Stimulated activated CD4-positive, alpha-beta T cell treated with anti-CD3 and anti-CD28 coated beads, Interleukin-15, amount 100 ng/mL, for 1 hour (primary cell): ENCODE data around the gene SYCP3.

Experiments used
- DNase-seq, 2 donors: peaks; one replicate each; pipeline ENCODE4 v3.0.0-alpha.2; 2020; ENCODE audit warnings: low read depth in 1 of 2, low spot score in 1 of 2

Gene SYCP3

DNA sequence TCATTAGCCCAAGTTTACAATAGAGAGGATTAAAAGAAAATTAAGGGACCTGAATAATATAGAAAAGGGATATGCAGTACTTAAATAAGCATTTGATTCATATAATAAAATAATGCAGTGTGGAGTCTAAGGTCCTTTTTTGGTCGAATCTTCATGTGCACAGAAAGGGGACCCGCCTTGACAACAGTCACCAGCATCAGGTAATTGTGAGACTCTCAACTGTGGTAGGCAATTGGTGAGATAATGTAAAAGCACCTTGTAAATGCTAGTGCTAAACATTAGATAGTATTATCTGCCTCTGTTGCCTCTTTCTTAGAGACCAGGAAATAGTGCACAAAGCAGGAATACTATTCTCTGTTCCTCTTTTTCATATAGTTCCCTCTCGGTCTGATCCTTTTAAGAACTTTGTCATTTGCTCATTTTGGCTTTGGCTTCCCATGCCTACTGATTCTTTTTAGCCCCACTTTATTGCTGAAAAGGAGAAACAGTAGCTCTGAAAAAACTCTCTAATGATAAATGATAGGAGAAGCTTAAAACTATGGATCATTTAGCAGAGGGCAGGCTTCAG, 24.3 kb downstream of the SYCP3 start:
- DNase-seq: no peak

GRCh38 chr12:101713930-101714329, 25.3 kb downstream of the SYCP3 start:
- DNase-seq: no peak

- DNase-seq: no peak
Measured at GRCh38 chr12:101713059-101713682, 26.1 kb downstream of the SYCP3 start.

GRCh38 chr12:101710288-101710687, 29.0 kb downstream of the SYCP3 start:
- DNase-seq: no peak

GRCh38 chr12:101707131-101707782, 32.0 kb downstream of the SYCP3 start:
- no peak for DNase-seq

- no peak for DNase-seq
Measured at GRCh38 chr12:101706403-101706802, 32.9 kb downstream of the SYCP3 start.

GRCh38 chr12:101703487-101703886, 35.8 kb downstream of the SYCP3 start:
- no peak for DNase-seq

DNA sequence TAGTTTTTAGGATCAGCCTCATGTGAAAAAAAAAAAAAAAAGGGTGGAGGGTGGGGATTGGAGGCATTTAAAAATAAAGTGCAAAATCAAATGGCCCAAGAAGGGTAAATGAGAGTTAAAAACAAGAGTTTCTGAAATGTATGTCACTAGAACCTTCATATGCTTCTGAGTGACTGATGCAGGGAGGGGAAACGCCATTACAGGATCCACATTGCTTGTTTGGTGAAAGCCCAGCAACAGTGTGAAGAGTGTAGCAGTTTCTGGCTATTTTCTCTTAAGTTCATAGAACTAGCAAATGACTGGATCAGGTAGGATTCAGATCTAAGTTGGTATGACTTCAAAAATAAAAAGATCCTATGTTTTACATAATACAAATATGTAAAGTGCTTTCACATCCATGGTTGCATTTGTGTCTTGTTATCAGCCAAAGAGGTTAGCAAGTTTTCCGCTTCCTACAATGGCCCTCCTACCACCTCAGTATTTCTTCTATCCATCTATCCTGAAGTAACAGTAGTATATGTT, 38.9 kb downstream of the SYCP3 start:
- DNase-seq: no peak

DNA sequence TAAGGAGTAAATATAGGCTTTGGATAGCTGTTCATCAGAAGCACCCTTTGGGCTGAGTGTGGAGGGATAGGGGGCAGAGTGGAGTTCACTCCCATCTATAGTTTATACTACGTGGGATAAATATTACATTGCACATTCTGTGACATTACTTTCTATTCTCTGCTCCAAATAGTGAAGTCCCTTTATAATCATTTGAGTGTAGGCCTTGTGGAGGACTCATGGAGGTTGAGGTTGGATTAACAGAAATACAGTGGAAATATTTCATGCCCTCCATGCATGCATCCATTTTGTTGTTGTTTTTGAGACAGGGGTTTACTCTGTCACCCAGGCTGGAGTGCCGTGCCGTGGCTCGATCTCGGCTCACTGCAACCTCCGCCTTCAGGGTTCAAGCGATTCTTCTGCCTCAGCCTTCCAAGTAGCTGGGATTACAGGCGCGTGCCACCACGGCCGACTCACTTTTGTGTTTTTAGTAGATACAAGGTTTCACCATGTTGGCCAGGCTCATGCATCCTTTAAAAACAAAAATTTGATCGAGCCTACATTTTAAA, 40.4 kb downstream of the SYCP3 start:
- DNase-seq: no peak

- no peak for DNase-seq
Measured at GRCh38 chr12:101697930-101698799, 41.1 kb downstream of the SYCP3 start.

- DNase-seq: peak; percentile 13 to 49
Measured at GRCh38 chr12:101697197-101697929, 41.9 kb downstream of the SYCP3 start, which contains the start of gene CHPT1. TSS of gene CHPT1 (plus strand) at chr12:101697640. CDS start at chr12:101697862, 222 bp downstream.

GRCh38 chr12:101696251-101697196, 42.7 kb downstream of the SYCP3 start:
- DNase-seq: no peak

DNA sequence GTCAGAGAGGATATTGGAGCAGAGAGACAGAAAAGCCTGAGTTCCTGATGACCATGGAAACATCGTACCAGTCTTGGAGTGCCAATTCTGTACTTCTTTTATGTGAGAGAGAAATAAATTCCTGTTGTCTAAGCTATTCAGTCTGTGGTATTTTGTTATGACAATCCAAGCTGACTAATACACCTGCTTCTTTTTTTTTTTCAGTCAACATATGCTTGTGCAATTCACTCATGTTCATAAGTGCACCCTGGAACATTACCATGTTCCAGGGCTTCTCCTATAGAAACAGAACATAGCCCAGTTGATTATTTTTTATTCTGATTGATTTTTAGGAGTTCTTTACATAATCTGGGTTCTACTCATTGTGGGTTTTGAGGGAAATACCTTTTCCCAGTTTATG, 43.6 kb downstream of the SYCP3 start:
- DNase-seq: no peak

DNA sequence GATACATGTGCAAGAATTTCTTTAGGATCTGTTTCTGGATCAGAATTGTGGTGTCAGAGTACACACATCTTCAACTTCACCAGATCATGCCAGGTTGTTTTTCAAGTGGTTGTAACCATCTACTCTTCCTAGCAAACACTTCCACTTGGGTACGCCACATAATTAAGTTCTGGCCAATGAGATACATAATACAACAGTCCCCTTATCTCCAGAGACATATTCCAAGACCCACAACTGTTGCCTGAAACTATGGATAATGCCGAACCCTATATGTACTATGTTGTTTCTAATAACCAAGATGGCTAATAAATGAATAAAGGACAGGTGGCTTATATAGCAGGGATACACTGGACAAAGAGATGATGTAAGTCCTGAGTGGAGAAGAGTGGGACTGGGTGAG, 44.3 kb downstream of the SYCP3 start:
- DNase-seq: no peak

- DNase-seq: no peak
Measured at GRCh38 chr12:101694297-101694848, 44.9 kb downstream of the SYCP3 start.

- DNase-seq: no peak
Measured at GRCh38 chr12:101691503-101692096, 47.7 kb downstream of the SYCP3 start.

DNA sequence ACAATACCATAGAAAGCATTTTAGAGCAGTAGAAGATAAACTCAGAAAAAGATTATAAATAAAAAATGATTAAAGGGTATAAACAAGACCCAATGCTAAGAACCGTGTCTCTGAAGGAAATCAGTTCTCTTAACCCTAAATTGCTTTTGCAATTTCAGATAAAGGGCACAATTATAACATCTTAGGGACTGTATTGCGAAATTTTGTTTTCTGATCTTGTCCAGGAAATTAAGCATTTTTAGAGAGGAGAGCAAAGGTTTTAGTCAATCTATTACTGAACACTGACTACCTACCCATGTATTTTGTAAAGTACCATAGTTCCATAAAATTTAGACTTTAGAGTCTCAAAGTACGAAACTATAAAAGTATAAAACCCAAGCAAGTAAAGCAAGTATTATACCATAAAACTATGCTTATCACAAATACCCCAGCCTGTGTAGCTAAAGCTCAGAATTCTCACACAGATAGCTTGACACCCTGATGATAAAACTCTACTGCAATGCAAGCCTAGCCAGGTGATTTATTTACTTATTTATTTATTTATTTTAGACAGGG, 48.6 kb downstream of the SYCP3 start:
- no peak for DNase-seq

- no peak for DNase-seq
Measured at GRCh38 chr12:101686176-101686575, 53.1 kb downstream of the SYCP3 start.
